NCI-H2196 (cell line): ENCODE measurements around the gene HOXD8.

ENCODE experiments used
- DNase-seq: peaks from one replicate; lab custom pipeline; 2025; ENCODE audit not compliant: unreplicated experiment; lab: John Stamatoyannopoulos, UW

Gene HOXD8

GRCh38 chr2:176129813-176130146, 275 bp downstream of the HOXD8 start:
- no peak for DNase-seq

GRCh38 chr2:176130147-176130956, 847 bp downstream of the HOXD8 start:
- DNase-seq, result peak; percentile 44

GRCh38 chr2:176130957-176131847, 1.7 kb downstream of the HOXD8 start:
- no peak for DNase-seq

DNA sequence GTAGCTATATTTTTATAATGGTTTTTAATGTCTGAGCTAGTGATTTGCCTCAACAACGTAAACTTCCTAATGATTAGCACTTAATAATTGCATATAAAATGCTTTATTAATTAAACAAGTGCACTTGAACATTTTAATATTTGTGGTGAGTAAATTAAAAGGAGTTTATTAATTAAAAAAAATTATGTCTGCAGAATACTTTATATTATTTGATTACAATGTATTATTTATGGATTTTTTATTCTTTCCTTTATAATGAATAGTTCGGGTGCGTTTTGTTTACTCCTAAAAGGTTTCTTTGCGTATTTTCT, 2.3 kb downstream of the HOXD8 start:
- DNase-seq, result no peak

DNA sequence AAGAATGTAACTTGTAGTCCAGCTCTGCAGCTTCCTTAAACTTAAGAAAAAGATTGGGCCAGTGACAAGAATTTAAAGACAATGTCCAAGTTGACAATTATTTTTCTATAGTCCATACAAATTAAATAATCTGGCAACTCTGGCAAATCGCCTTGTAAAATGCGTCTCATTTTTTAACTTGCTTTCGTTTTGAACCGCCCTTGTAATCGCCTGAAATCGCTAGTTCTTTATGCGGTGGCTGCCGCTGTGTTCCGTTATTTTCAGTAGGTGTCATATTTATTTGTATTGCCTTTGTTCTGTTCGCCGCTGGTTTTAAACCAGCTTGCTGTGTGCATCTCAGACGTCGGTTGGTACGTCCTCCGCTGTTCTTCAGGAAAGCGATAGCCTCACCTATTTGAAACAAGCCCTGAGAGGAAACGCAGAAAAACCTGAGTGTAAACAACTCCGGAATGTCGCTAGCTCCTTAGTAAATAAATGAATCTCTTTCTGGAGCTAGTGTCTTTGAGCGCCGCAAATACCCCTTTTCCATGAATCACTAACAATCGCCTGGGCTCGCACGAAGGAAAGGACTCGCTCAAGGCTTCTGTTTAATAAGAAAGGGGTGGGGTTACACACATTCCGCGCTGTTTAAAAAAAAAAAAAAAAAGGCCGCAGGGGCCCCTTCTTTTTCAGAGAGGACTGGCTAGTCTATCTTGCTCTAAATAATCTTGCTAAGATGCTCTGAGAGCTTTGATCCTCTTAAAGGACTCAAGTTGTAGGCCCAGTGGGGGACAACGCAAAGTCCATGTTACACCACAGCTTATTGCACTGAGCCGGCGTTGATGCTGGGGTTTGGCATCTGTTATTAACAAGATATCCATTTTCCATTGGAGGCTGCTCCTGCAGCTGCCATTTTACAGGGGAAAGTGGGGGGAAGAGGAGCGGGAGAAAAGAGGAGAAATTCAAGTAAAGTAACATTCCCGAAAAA, 3.0 kb downstream of the HOXD8 start:
- no peak for DNase-seq

DNA sequence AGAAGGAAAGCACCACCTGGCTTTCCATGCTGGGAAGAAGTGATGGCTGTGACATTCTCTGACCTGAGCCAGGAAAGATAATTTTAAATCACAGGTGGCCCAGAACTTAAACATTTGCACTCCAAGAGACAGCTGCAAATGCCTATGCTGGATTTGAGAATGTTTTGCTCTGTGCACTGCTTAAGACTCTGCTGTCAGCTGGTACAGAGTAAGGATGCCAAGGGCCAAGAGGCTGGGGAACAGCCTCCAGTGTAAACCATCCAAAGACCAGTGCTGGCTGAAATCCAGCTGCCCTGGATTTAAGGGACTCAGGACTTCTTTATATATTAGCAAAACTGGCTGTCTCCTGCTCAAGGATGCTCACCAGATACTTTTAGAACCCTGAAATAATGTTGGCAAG, 3.9 kb downstream of the HOXD8 start:
- DNase-seq, result no peak

- DNase-seq, result no peak
Observed at GRCh38 chr2:176134035-176134434, 4.5 kb downstream of the HOXD8 start.

DNA sequence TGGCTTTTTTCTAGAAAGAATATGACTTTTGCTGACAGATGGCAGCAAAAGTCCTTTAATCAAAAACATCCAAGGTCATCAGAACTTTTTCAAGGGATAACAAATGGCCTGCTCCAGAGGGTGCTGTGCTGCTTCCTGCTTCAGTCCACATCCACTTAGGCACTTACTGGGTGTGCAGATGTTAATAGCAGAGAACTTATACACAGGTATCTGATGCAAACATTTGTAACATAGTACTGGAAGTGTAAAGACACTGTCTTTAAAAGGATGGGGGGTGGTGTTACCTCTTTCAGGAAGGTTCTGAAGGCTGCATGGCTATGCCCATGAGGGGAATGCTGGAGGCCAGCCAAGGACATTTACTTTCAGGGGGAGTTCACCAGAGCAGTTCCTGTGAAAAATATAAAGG, 5.5 kb downstream of the HOXD8 start:
- DNase-seq, result peak; percentile 22

GRCh38 chr2:176136374-176137251, 7.1 kb downstream of the HOXD8 start:
- no peak for DNase-seq

- DNase-seq, result no peak
Observed at GRCh38 chr2:176137252-176137580, 7.7 kb downstream of the HOXD8 start.

- DNase-seq, result no peak
Observed at GRCh38 chr2:176137906-176138305, 8.4 kb downstream of the HOXD8 start.

- DNase-seq, result no peak
Observed at GRCh38 chr2:176138526-176138922, 9.0 kb downstream of the HOXD8 start.

DNA sequence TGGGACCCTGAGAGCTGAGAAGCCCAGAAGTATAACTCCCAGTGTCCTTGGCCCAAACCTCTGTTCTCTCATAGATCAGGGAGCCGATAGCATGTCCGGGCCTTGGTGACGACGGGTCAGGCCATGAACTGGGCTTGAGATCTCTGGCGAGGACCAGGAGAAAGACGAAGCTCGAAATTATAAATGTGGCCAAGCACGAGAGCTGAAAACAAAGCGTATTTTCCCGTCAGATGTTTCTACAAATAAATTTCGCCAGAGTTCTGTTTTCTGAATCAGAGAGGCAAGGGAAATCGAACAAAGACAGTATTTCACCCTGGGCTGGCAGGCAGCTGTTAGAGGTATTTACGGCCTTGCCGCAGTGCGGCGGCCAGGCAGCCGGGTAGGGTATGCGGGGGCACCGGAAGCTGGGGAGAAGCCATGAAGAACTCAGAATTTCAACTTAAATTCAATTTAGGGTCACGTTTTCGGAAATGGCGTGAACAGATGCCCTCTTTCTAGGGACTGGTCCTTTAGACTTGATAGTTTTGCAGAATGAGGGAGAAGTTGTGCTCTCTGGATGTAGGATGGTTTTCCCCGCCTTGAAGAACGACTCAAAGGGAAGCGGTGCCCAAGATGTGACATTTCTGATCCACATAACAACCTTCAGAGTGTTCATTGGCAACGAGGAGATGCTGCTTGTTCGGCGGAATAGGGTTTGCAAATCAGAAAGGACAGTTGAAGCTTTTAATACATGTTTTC, 9.6 kb downstream of the HOXD8 start:
- DNase-seq, result no peak

GRCh38 chr2:176139661-176140512, 10.4 kb downstream of the HOXD8 start:
- no peak for DNase-seq

- DNase-seq, result peak; percentile 71
Observed at GRCh38 chr2:176140513-176141317, 11.2 kb downstream of the HOXD8 start.

- DNase-seq, result no peak
Observed at GRCh38 chr2:176142281-176142680, 12.8 kb downstream of the HOXD8 start.

DNA sequence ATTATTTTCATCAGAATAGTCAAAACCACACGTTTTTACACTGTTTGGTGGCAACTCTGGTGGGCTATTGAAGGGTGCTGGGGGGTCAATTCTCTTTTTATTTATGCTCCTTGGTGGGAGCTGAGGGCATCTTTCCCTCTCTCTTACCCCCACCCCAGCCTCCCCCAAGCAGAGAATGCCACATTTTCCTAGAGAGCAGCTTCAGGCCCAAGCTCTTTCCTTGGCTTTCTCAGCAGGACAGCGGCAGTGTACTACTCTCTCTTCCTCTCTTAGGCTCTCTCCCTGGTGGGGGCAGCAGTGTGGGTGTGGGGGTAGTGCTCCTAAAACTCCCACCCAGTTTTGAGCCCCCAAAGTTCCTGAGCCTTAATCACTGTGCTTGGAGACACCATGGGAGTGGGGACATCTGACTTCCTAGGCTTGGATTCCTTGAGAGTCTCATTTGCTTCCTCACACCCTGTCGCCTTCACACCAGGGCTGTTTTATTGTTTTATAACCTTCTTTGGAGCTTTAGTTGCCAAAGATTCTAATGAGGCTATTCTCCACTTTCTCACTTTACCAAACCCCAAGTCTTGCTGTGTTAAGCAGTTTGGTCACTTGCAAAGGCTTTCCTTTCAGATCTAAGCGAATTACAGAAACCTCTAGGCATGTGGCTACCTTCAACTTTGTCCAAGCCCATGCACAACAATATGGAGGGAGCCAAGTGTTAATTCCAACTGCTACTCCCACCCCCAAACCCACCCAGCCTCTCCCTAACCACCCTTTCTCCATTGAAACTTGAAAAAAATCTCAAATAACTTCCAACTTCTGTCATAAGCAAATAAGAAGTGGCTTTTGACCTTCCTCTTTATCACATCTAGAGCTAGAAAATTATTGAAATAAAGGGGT, 15.8 kb downstream of the HOXD8 start:
- no peak for DNase-seq
